WTC11 (cell line): ENCODE data around the gene TP53AIP1. TPM values are rescaled to one million over a fixed set of nuclear protein-coding genes. Genes with fewer than 3 reads are reported as not detected.

Experiments
- ATAC-seq: fragments of 200-7000 bp; cut with Tn5 transposase; 2 replicates; pipeline ENCODE4 v1.10.0; 2021; ENCODE audit warnings: mild to moderate bottlenecking, moderate library complexity
- CTCF ChIA-PET: fragments of 300-600 bp; sonication (Branson Sonifier 250); formaldehyde crosslinking; loops from one replicate; lab custom pipeline; 2021; ENCODE audit warnings: antibody characterized with exemption; lab: Charles Lee
- POLR2A ChIA-PET: fragments of 350-600 bp; sonication (Branson Sonifier 250); formaldehyde crosslinking; loops from one replicate; lab custom pipeline; 2021; ENCODE audit warnings: antibody characterized with exemption; lab: Charles Lee
- DNase-seq: peaks from one replicate; pipeline ENCODE4 v3.0.0; 2021; ENCODE audit warnings: low spot score
- H3K27ac Mint-ChIP-seq: 2 replicates; pipeline ENCODE4 v1.8.0; 2021; ENCODE audit warnings: mixed read lengths
- H3K27me3 Mint-ChIP-seq: 2 replicates; pipeline ENCODE4 v1.8.0; 2021; ENCODE audit warnings: low read depth, mild to moderate bottlenecking, moderate library complexity, mixed read lengths
- H3K36me3 Mint-ChIP-seq: 2 replicates; pipeline ENCODE4 v1.8.0; 2021; ENCODE audit warnings: mixed read lengths
- H3K4me1 Mint-ChIP-seq: 2 replicates; pipeline ENCODE4 v1.8.0; 2022; ENCODE audit warnings: mixed read lengths
- H3K4me3 Mint-ChIP-seq: 2 replicates; pipeline ENCODE4 v1.8.0; 2021; ENCODE audit warnings: mild to moderate bottlenecking, moderate library complexity, mixed read lengths
- H3K9me3 Mint-ChIP-seq: 2 replicates; pipeline ENCODE4 v1.8.0; 2021; ENCODE audit warnings: mixed read lengths
- HMGA2 ChIP-seq: fragments of 250-450 bp; sonication (Bioruptor Pico); IDR thresholded peaks from 2 replicates; pipeline ENCODE4 v1.4.0; 2021; ENCODE audit warnings: mild to moderate bottlenecking, moderate library complexity
- IRF2 ChIP-seq: sonication (generic); formaldehyde crosslinking; IDR thresholded peaks from 2 replicates; pipeline ENCODE4 v1.8.0; 2022; ENCODE audit warnings: low read depth, missing genetic modification reagents, borderline replicate concordance
- TEAD4 ChIP-seq: sonication (generic); formaldehyde crosslinking; IDR thresholded peaks from 2 replicates; pipeline ENCODE4 v1.8.0; 2022; ENCODE audit warnings: mild to moderate bottlenecking, missing genetic modification reagents
- ZBTB21 ChIP-seq: sonication (generic); formaldehyde crosslinking; IDR thresholded peaks from 2 replicates; pipeline ENCODE4 v1.8.1; 2023; ENCODE audit warnings: mild to moderate bottlenecking, missing genetic modification reagents, borderline replicate concordance
- ZNF423 ChIP-seq: fragments of 250-450 bp; sonication (Bioruptor Pico); IDR thresholded peaks from 2 replicates; pipeline ENCODE4 v2.1.2; 2022; ENCODE audit warnings: mild to moderate bottlenecking, moderate library complexity
- total RNA-seq: library from RNA; stranded (reverse); gene quantifications from 3 replicates; pipeline ENCODE4 v1.2.3, GENCODE V29; 2021
- TF ChIP-seq, protein P1 (sequence below): sonication (generic); formaldehyde crosslinking; IDR thresholded peaks from 2 replicates; pipeline ENCODE4 v1.8.0; 2022; ENCODE audit warnings: mild to moderate bottlenecking, missing genetic modification reagents
- TF ChIP-seq, protein P2 (sequence below): fragments of 250-450 bp; sonication (Bioruptor Pico); IDR thresholded peaks from 2 replicates; pipeline ENCODE4 v1.9.0; 2021; ENCODE audit warnings: moderate library complexity, mild to moderate bottlenecking, inconsistent platforms, borderline replicate concordance
- TF ChIP-seq, protein P3 (sequence below): sonication (generic); formaldehyde crosslinking; IDR thresholded peaks from 2 replicates; pipeline ENCODE4 v1.8.1; 2023; ENCODE audit warnings: mild to moderate bottlenecking, missing genetic modification reagents, borderline replicate concordance
- TF ChIP-seq, protein P4 (sequence below): fragments of 250-450 bp; sonication (Bioruptor Pico); IDR thresholded peaks from 2 replicates; pipeline ENCODE4 v1.9.0; 2021; ENCODE audit warnings: mild to moderate bottlenecking
- TF ChIP-seq, protein P5 (sequence below): fragments of 250-450 bp; sonication (Bioruptor Pico); conservative IDR thresholded peaks from 2 replicates; pipeline ENCODE4 v1.9.0; 2021; ENCODE audit warnings: mild to moderate bottlenecking
- TF ChIP-seq, protein P6 (sequence below): sonication (generic); formaldehyde crosslinking; IDR thresholded peaks from 2 replicates; pipeline ENCODE4 v1.8.0; 2023; ENCODE audit warnings: mild to moderate bottlenecking, missing genetic modification reagents
- TF ChIP-seq, protein P7 (sequence below): sonication (generic); formaldehyde crosslinking; IDR thresholded peaks from 2 replicates; pipeline ENCODE4 v1.8.1; 2023; ENCODE audit warnings: mild to moderate bottlenecking, missing genetic modification reagents, moderate library complexity

Gene TP53AIP1
- total RNA-seq, 1 experiment from 2014 or later, result 0.07 TPM

DNA sequence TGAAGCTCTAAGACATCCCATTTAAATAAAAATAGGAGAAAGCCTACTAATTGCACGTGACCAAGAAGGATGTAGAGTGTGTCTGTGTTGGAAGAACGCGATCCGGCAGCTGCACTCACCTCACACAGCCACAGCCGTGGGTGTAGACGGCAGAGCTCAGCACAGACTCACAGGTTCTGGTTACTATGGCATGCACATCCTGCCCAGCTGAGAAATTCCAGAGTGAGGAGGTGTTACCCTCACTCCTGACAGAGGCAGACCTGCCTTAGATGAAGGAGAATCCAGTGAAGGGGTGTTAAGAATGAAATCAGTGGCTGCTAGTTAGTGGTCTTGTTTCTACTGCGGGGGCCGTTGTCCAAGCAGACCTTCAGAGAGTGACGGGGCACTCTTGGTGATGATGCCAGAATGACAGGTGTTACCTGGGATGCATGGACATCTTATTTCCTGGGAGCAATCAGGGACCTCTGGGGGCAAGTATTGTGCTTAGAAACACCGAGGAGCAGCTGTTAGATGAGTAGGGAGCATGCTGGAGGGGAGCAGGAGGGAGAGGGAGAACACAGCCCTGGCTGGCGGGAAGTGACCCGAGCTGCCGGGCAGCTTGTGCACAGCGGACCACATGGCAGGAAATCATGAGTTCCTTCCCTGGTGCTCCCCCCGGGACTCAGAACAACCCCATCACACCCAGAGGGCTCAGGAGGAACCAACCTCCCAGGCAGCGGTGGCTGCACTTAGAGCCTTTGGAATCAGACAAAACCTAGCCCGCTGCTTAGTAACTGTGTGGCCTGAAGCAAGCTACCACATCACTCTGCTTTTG, 39.2 kb downstream of the TP53AIP1 start (continued):
- TF ChIP-seq, protein P1, sequence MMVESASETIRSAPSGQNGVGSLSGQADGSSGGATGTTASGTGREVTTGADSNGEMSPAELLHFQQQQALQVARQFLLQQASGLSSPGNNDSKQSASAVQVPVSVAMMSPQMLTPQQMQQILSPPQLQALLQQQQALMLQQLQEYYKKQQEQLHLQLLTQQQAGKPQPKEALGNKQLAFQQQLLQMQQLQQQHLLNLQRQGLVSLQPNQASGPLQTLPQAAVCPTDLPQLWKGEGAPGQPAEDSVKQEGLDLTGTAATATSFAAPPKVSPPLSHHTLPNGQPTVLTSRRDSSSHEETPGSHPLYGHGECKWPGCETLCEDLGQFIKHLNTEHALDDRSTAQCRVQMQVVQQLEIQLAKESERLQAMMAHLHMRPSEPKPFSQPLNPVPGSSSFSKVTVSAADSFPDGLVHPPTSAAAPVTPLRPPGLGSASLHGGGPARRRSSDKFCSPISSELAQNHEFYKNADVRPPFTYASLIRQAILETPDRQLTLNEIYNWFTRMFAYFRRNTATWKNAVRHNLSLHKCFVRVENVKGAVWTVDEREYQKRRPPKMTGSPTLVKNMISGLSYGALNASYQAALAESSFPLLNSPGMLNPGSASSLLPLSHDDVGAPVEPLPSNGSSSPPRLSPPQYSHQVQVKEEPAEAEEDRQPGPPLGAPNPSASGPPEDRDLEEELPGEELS (CRISPR knock-in tag), result no peak
- TF ChIP-seq, protein P2, sequence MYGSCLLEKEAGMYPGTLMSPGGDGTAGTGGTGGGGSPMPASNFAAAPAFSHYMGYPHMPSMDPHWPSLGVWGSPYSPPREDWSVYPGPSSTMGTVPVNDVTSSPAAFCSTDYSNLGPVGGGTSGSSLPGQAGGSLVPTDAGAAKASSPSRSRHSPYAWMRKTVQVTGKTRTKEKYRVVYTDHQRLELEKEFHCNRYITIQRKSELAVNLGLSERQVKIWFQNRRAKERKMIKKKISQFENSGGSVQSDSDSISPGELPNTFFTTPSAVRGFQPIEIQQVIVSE (CRISPR knock-in tag), result no peak
- TF ChIP-seq, all 79 proteins: peak for 0

DNA sequence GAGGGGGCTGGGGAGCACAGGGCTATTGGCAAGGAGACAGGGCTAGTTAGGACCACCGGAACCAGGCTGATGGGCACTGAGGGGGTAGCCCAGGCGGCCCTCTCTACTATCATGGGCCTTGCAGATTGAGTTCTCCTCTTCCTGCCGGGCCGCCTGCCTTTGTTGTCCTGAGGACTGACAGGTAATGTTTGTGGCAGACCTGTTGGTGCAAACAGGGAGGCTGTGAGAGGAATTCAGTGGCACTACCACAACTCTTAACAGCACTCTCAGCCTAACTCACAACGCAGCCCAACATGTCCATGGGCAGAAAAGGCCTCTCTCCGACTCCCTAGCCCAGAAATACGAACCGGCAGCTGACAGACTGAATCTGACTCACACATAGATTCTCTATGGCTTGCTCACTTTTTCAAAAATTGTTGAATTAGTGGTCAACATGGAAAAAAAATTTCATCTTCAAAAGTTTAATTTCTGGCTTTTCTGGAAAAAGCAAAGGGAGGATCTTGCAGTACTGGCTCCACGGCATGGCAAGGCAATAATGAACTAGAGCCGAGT, 40.1 kb downstream of the TP53AIP1 start:
- Mint-ChIP-seq H3K27ac (no peak overlapping the region), H3K4me1 (peaks cover 40% of the 10 kb centered on the region), H3K4me3 (peak overlapping the region; percentile 55), H3K27me3 (peaks cover 93% of the 10 kb centered on the region), H3K9me3 (no peaks in the 10 kb centered on the region; the same call in 1 of the 2 replicates), H3K36me3 (no peaks in the 10 kb centered on the region; the same call in 1 of the 2 replicates)
- ATAC-seq (no peak), DNase-seq (no peak)
- CTCF ChIA-PET, result interaction anchor here (1.1 to 10.5 kb wide), 5 partner anchors 14 to 745 kb away, joined by 5 to 245 read pairs (median 35); partner anchors contain the start of gene KCNJ5
- POLR2A ChIA-PET, result interaction anchor here (1.4 to 1.5 kb wide), 2 partner anchors 9 to 11 kb away, joined by 3 to 8 read pairs; partner anchors contain the start of gene KCNJ5
- TF ChIP-seq, protein P3, sequence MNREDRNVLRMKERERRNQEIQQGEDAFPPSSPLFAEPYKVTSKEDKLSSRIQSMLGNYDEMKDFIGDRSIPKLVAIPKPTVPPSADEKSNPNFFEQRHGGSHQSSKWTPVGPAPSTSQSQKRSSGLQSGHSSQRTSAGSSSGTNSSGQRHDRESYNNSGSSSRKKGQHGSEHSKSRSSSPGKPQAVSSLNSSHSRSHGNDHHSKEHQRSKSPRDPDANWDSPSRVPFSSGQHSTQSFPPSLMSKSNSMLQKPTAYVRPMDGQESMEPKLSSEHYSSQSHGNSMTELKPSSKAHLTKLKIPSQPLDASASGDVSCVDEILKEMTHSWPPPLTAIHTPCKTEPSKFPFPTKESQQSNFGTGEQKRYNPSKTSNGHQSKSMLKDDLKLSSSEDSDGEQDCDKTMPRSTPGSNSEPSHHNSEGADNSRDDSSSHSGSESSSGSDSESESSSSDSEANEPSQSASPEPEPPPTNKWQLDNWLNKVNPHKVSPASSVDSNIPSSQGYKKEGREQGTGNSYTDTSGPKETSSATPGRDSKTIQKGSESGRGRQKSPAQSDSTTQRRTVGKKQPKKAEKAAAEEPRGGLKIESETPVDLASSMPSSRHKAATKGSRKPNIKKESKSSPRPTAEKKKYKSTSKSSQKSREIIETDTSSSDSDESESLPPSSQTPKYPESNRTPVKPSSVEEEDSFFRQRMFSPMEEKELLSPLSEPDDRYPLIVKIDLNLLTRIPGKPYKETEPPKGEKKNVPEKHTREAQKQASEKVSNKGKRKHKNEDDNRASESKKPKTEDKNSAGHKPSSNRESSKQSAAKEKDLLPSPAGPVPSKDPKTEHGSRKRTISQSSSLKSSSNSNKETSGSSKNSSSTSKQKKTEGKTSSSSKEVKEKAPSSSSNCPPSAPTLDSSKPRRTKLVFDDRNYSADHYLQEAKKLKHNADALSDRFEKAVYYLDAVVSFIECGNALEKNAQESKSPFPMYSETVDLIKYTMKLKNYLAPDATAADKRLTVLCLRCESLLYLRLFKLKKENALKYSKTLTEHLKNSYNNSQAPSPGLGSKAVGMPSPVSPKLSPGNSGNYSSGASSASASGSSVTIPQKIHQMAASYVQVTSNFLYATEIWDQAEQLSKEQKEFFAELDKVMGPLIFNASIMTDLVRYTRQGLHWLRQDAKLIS (CRISPR knock-in tag), result no peak
- TF ChIP-seq IRF2 (CRISPR knock-in tag) (no peak), TEAD4 (no peak), ZNF423 (CRISPR knock-in tag) (no peak), ZBTB21 (CRISPR knock-in tag) (no peak), HMGA2 (CRISPR knock-in tag) (no peak)
- TF ChIP-seq, protein P4, sequence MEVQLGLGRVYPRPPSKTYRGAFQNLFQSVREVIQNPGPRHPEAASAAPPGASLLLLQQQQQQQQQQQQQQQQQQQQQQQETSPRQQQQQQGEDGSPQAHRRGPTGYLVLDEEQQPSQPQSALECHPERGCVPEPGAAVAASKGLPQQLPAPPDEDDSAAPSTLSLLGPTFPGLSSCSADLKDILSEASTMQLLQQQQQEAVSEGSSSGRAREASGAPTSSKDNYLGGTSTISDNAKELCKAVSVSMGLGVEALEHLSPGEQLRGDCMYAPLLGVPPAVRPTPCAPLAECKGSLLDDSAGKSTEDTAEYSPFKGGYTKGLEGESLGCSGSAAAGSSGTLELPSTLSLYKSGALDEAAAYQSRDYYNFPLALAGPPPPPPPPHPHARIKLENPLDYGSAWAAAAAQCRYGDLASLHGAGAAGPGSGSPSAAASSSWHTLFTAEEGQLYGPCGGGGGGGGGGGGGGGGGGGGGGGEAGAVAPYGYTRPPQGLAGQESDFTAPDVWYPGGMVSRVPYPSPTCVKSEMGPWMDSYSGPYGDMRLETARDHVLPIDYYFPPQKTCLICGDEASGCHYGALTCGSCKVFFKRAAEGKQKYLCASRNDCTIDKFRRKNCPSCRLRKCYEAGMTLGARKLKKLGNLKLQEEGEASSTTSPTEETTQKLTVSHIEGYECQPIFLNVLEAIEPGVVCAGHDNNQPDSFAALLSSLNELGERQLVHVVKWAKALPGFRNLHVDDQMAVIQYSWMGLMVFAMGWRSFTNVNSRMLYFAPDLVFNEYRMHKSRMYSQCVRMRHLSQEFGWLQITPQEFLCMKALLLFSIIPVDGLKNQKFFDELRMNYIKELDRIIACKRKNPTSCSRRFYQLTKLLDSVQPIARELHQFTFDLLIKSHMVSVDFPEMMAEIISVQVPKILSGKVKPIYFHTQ (CRISPR knock-in tag), result no peak
- TF ChIP-seq, protein P5, sequence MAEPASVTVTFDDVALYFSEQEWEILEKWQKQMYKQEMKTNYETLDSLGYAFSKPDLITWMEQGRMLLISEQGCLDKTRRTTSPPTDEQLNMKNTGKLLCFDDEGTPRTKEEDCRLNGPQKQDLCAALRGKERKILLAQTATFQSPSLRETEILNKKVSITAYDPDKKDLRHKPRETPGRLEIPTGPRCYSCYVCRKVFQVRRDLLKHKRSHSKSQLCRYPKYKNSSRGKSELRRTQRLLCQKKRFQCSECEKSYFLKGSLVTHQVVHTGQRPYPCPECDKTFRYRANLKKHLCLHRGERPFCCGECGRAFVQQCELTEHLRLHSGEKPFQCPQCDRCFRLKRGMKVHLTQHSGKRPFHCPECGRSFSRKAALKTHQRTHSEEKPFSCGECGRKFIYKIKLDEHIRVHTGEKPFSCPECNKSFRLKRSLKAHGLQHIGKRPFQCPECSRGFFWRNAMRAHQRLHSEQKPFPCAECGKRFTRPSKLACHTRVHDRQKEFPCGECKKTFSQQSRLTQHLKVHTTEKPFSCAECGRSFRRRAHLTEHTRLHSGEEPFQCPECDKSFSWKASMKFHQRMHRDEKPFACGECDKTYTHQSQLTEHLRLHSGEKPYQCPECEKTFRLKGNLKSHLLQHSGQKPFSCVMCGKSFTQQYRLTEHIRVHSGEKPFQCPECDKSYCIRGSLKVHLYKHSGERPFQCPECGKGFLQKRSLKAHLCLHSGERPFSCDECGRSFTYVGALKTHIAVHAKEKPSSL (CRISPR knock-in tag), result no peak
- TF ChIP-seq, protein P6, sequence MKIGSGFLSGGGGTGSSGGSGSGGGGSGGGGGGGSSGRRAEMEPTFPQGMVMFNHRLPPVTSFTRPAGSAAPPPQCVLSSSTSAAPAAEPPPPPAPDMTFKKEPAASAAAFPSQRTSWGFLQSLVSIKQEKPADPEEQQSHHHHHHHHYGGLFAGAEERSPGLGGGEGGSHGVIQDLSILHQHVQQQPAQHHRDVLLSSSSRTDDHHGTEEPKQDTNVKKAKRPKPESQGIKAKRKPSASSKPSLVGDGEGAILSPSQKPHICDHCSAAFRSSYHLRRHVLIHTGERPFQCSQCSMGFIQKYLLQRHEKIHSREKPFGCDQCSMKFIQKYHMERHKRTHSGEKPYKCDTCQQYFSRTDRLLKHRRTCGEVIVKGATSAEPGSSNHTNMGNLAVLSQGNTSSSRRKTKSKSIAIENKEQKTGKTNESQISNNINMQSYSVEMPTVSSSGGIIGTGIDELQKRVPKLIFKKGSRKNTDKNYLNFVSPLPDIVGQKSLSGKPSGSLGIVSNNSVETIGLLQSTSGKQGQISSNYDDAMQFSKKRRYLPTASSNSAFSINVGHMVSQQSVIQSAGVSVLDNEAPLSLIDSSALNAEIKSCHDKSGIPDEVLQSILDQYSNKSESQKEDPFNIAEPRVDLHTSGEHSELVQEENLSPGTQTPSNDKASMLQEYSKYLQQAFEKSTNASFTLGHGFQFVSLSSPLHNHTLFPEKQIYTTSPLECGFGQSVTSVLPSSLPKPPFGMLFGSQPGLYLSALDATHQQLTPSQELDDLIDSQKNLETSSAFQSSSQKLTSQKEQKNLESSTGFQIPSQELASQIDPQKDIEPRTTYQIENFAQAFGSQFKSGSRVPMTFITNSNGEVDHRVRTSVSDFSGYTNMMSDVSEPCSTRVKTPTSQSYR, result no peak
- TF ChIP-seq, protein P7, sequence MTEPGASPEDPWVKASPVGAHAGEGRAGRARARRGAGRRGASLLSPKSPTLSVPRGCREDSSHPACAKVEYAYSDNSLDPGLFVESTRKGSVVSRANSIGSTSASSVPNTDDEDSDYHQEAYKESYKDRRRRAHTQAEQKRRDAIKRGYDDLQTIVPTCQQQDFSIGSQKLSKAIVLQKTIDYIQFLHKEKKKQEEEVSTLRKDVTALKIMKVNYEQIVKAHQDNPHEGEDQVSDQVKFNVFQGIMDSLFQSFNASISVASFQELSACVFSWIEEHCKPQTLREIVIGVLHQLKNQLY, result no peak
